Measurements from ENCODE around the gene HES4. TPM values are rescaled to one million over a fixed set of nuclear protein-coding genes. Genes with fewer than 3 reads are reported as not detected.

Gene HES4
- total RNA-seq, 1 experiment from 2014 or later = 145 TPM

- DNase-seq (ENCODE audit: low read depth, low spot score) (no peak), ATAC-seq (no peak)
- Histone ChIP-seq H4K20me1 (ENCODE audit: insufficient read depth) (no peaks in the 10 kb centered on the region), H3K4me1 (ENCODE audit: control insufficient read depth in 1 of 2, insufficient read depth in 2 of 2, low read length in 2 of 2) (0 out of 4 replicates have a peak, but pooled peaks cover 0 to 2% of the 10 kb centered on the region in 2 experiments), H3K4me2 (ENCODE audit: low read length) (no peak overlapping the region), H3K27ac (ENCODE audit: low read depth, low read length) (no peak overlapping the region), H3K9me3 (ENCODE audit: control insufficient read depth in 1 of 2, insufficient read depth in 1 of 2, low read depth in 1 of 2, low read length in 2 of 2) (no peaks in the 10 kb centered on the region), H2AFZ (ENCODE audit: low read depth, low read length, poor library complexity, severe bottlenecking) (no peak overlapping the region), H3K27me3 (ENCODE audit: insufficient read depth, low read length) (no peaks in the 10 kb centered on the region), H3K36me3 (ENCODE audit: control insufficient read depth in 1 of 2, insufficient read depth in 2 of 2, low read length in 2 of 2) (no peaks in the 10 kb centered on the region), H3K79me2 (ENCODE audit: insufficient read depth, low read length) (no peaks in the 10 kb centered on the region), H3K9me2 (ENCODE audit: insufficient read depth) (no peaks in the 10 kb centered on the region), H3K9ac (ENCODE audit: low read length) (no peak overlapping the region), H3K4me3 (replicated peaks in 1 of 2; ENCODE audit: low read depth in 1 of 2, low read length in 2 of 2) (no peak overlapping the region)
- intact Hi-C loops (cut with micrococcal nuclease) = loop anchor here (2.0 kb wide), 2 partner anchors 16 to 306 kb away; partner anchors contain the start of gene HES4
- ChIA-PET CTCF (interaction anchor here (0.7 to 2.8 kb wide), 6 partner anchors 8 to 307 kb away, joined by 3 to 18 read pairs (median 4); no protein-coding TSS in a partner anchor), POLR2A (interaction anchor here (1.0 kb wide), 1 partner anchor 13 kb away, joined by 3 read pairs; no protein-coding TSS in a partner anchor), RAD21 (ENCODE audit: low non-redundant PET in 1 of 2, low total read pairs in 2 of 2, uncharacterized antibody in 2 of 2, unreplicated experiment in 2 of 2) (no interaction called here)
- BruUV-seq (replicated peaks) = no TSS peak
- TF ChIP-seq SP1 (IDR thresholded peaks at IDR 0.05; ENCODE audit: low read depth) = no peak
- TF ChIP-seq JUND (IDR thresholded peaks at IDR 0.05) = no peak
- no peak for TF ChIP-seq EGR1 (IDR thresholded peaks at IDR 0.05; ENCODE audit: low read depth)
- TF ChIP-seq FOSL1 (IDR thresholded peaks at IDR 0.05; ENCODE audit: low read depth) = no peak
- TF ChIP-seq EZH2 (IDR thresholded peaks at IDR 0.05) = no peak
- TF ChIP-seq CEBPB (IDR thresholded peaks at IDR 0.05; ENCODE audit: low read depth) = no peak
- TF ChIP-seq POLR2A (IDR thresholded peaks at IDR 0.05; ENCODE audit: borderline replicate concordance, extremely low read depth, insufficient read depth, insufficient read length) = no peak
- no peak for TF ChIP-seq SIN3A (IDR thresholded peaks at IDR 0.05; ENCODE audit: low read depth)
- no peak for TF ChIP-seq YY1 (IDR thresholded peaks at IDR 0.05; ENCODE audit: extremely low read depth, insufficient replicate concordance, low read depth, low read length)
- TF ChIP-seq ZNF274 (IDR thresholded peaks at IDR 0.05; ENCODE audit: low read depth, low read length) = no peak
- TF ChIP-seq POLR2AphosphoS5 (IDR thresholded peaks at IDR 0.05; ENCODE audit: low read depth, low read length) = no peak
- TF ChIP-seq, protein P1, sequence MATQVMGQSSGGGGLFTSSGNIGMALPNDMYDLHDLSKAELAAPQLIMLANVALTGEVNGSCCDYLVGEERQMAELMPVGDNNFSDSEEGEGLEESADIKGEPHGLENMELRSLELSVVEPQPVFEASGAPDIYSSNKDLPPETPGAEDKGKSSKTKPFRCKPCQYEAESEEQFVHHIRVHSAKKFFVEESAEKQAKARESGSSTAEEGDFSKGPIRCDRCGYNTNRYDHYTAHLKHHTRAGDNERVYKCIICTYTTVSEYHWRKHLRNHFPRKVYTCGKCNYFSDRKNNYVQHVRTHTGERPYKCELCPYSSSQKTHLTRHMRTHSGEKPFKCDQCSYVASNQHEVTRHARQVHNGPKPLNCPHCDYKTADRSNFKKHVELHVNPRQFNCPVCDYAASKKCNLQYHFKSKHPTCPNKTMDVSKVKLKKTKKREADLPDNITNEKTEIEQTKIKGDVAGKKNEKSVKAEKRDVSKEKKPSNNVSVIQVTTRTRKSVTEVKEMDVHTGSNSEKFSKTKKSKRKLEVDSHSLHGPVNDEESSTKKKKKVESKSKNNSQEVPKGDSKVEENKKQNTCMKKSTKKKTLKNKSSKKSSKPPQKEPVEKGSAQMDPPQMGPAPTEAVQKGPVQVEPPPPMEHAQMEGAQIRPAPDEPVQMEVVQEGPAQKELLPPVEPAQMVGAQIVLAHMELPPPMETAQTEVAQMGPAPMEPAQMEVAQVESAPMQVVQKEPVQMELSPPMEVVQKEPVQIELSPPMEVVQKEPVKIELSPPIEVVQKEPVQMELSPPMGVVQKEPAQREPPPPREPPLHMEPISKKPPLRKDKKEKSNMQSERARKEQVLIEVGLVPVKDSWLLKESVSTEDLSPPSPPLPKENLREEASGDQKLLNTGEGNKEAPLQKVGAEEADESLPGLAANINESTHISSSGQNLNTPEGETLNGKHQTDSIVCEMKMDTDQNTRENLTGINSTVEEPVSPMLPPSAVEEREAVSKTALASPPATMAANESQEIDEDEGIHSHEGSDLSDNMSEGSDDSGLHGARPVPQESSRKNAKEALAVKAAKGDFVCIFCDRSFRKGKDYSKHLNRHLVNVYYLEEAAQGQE (IDR thresholded peaks at IDR 0.05; ENCODE audit: low read depth) = no peak
- TF ChIP-seq TCF7L2 (IDR thresholded peaks at IDR 0.05; ENCODE audit: borderline replicate concordance, extremely low read depth, insufficient read depth, insufficient read length) = no peak
- TF ChIP-seq ZFX (IDR thresholded peaks at IDR 0.05) = no peak
- no peak for TF ChIP-seq ELF1 (IDR thresholded peaks at IDR 0.05; ENCODE audit: borderline replicate concordance, low read depth)
- TF ChIP-seq, protein P2, sequence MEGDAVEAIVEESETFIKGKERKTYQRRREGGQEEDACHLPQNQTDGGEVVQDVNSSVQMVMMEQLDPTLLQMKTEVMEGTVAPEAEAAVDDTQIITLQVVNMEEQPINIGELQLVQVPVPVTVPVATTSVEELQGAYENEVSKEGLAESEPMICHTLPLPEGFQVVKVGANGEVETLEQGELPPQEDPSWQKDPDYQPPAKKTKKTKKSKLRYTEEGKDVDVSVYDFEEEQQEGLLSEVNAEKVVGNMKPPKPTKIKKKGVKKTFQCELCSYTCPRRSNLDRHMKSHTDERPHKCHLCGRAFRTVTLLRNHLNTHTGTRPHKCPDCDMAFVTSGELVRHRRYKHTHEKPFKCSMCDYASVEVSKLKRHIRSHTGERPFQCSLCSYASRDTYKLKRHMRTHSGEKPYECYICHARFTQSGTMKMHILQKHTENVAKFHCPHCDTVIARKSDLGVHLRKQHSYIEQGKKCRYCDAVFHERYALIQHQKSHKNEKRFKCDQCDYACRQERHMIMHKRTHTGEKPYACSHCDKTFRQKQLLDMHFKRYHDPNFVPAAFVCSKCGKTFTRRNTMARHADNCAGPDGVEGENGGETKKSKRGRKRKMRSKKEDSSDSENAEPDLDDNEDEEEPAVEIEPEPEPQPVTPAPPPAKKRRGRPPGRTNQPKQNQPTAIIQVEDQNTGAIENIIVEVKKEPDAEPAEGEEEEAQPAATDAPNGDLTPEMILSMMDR (IDR thresholded peaks at IDR 0.05 in 2 of 3, conservative IDR thresholded peaks at IDR 0.05 in 1 of 3; ENCODE audit: borderline replicate concordance in 1 of 3, insufficient read depth in 1 of 3, low read depth in 2 of 3, low read length in 2 of 3) = no peak
- TF ChIP-seq ATF3 (IDR thresholded peaks at IDR 0.05) = no peak
- no peak for TF ChIP-seq RAD21 (IDR thresholded peaks at IDR 0.05; ENCODE audit: low read depth)
Observed at GRCh38 chr1:985126-985525, 14.8 kb downstream of the HES4 start.

Data from HCT116 (cell line).